Nephron (organoid): ENCODE measurements around the gene RAPGEF4.

Experiments used
- H3K27ac Mint-ChIP-seq, 3 experiments: 2 replicates each; pipeline ENCODE4 v1.8.0; 2020; ENCODE audit warnings: mixed read lengths in 3 of 3, mild to moderate bottlenecking in 2 of 3, moderate library complexity in 1 of 3
- H3K27me3 Mint-ChIP-seq: 2 replicates; pipeline ENCODE4 v1.8.0; 2021; ENCODE audit warnings: low read depth, mild to moderate bottlenecking, moderate library complexity, mixed read lengths
- H3K36me3 Mint-ChIP-seq: 2 replicates; pipeline ENCODE4 v1.8.0; 2020; ENCODE audit warnings: low read depth, mixed read lengths
- H3K4me1 Mint-ChIP-seq: 2 replicates; pipeline ENCODE4 v1.8.0; 2020; ENCODE audit warnings: mixed read lengths
- H3K4me3 Mint-ChIP-seq, 3 experiments: 2 replicates each; pipeline ENCODE4 v1.8.0; 2020; ENCODE audit warnings: mild to moderate bottlenecking in 3 of 3, mixed read lengths in 3 of 3, moderate library complexity in 2 of 3
- H3K9me3 Mint-ChIP-seq: 2 replicates; pipeline ENCODE4 v1.8.0; 2020; ENCODE audit warnings: mixed read lengths
- CTCF ChIP-seq, 3 experiments: fragments of 200-600 bp; sonication (generic); IDR thresholded peaks; one replicate each; pipeline ENCODE4 v1.5.0; 2021; ENCODE audit warnings: antibody characterized with exemption in 3 of 3; ENCODE audit not compliant: unreplicated experiment in 3 of 3

The RAPGEF4 gene

DNA sequence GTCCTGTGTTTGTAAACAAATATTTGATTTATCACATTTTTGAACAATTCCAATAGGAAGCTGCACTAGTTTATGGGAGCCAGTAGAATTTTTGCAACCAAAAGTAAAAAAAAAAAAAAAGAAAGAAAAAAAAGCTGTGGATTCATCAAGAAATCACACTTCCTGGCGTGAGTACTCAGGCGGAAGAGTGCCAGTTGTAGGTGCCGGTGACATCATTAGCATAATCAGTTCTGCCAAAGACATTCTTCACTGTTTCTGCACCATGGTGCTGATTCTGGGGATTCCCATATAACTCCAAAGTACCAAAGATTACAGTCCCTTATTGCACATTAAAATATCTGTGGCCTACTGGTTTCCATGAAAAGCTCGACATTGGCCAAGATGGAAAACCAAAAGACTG is 32.8 kb downstream of the RAPGEF4 start:
- Mint-ChIP-seq H3K27me3 (no peaks in the 10 kb centered on the region), H3K9me3 (no peaks in the 10 kb centered on the region), H3K4me3 (no peak overlapping the region), H3K27ac (no peak overlapping the region), H3K36me3 (no peaks in the 10 kb centered on the region), H3K4me1 (no peaks in the 10 kb centered on the region)
- TF ChIP-seq CTCF (IDR thresholded peaks at IDR 0.05; ENCODE audit: unreplicated experiment in 3 of 3): no peak

DNA sequence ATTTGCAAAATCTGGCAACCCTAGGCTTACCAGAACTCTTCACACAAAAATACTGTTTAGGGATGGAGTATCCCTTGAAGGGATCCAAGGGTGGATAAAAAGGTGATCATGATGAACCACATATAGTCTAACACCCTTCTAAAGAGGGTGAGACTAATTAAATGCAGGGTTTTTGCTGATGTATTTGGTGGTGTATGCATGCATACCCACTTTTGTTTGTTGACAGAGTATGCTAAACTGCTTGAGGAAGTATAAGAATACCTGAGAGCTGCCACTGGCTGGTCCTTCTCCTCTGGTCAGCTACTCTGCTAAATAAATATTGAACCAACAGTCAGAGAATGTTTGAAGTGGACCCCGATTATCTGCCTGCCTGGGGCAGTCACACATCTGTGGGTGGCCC is 34.2 kb downstream of the RAPGEF4 start:
- Mint-ChIP-seq H3K27me3 (no peaks in the 10 kb centered on the region), H3K9me3 (no peaks in the 10 kb centered on the region), H3K4me1 (no peaks in the 10 kb centered on the region)

DNA sequence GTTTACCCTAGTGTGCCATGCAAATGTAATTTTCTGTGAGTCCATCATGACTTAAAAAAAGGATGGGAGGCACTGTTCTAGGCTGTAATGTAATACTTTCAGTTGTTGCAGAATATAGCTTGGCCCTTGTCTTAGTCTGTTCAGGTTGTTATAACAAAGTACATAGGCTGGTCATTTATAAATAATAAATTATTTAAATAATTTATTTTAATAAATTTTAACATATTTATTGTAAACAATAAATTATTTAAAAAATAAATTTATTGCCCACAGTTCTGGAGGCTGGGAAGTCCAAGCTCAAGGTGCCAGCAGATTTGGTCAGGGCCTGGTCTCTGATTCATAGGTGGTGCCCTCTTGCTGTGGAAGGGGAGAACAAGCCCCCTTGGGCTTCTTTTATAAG is 35.2 kb downstream of the RAPGEF4 start:
- H3K9me3 Mint-ChIP-seq: no peaks in the 10 kb centered on the region
- H3K4me3 Mint-ChIP-seq: no peak overlapping the region
- no peak for TF ChIP-seq CTCF (IDR thresholded peaks at IDR 0.05; ENCODE audit: unreplicated experiment in 3 of 3)
- no peaks in the 10 kb centered on the region for H3K4me1 Mint-ChIP-seq
- H3K27ac Mint-ChIP-seq: no peak overlapping the region
- H3K36me3 Mint-ChIP-seq: no peaks in the 10 kb centered on the region
- no peaks in the 10 kb centered on the region for H3K27me3 Mint-ChIP-seq

More for the DNA sequence above, 34.2 kb downstream of the RAPGEF4 start:
- Mint-ChIP-seq H3K4me3 (no peak overlapping the region), H3K27ac (no peak overlapping the region), H3K36me3 (no peaks in the 10 kb centered on the region)
- no peak for TF ChIP-seq CTCF (IDR thresholded peaks at IDR 0.05; ENCODE audit: unreplicated experiment in 3 of 3)

GRCh38 chr2:172772633-172773032 is 37.0 kb downstream of the RAPGEF4 start:
- Mint-ChIP-seq H3K4me1 (no peaks in the 10 kb centered on the region), H3K4me3 (no peak overlapping the region), H3K27ac (no peak overlapping the region), H3K36me3 (peaks cover 3% of the 10 kb centered on the region), H3K9me3 (no peaks in the 10 kb centered on the region), H3K27me3 (no peaks in the 10 kb centered on the region)
- no peak for TF ChIP-seq CTCF (IDR thresholded peaks at IDR 0.05; ENCODE audit: unreplicated experiment in 3 of 3)

DNA sequence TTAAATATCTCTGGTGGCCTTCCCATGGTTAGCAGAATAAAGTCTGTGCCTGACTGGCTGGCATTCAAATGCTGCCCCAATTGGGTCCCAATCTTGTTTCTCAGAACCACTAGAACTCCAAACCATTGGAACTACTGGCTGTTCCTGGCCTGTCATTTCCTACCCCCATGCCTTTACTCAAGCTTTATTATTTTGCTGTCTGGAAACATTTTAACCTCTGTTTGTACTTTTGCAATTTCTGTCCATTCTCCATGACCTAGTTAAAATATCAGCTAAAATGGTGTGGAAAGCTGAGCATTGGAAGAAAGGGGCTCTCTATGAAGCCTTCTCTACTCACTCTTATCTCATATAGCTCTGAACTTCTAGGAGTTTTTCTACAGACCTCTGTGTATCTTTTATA is 38.7 kb downstream of the RAPGEF4 start:
- H3K9me3 Mint-ChIP-seq: no peaks in the 10 kb centered on the region
- no peak overlapping the region for H3K4me3 Mint-ChIP-seq
- H3K4me1 Mint-ChIP-seq: no peaks in the 10 kb centered on the region
- no peak for TF ChIP-seq CTCF (IDR thresholded peaks at IDR 0.05; ENCODE audit: unreplicated experiment in 3 of 3)
- no peaks in the 10 kb centered on the region for H3K27me3 Mint-ChIP-seq
- no peak overlapping the region for H3K27ac Mint-ChIP-seq
- peaks cover 3% of the 10 kb centered on the region for H3K36me3 Mint-ChIP-seq

GRCh38 chr2:172775319-172775718 is 39.7 kb downstream of the RAPGEF4 start:
- no peak overlapping the region for H3K4me3 Mint-ChIP-seq
- H3K27ac Mint-ChIP-seq: no peak overlapping the region
- no peaks in the 10 kb centered on the region for H3K9me3 Mint-ChIP-seq
- H3K27me3 Mint-ChIP-seq: no peaks in the 10 kb centered on the region
- peaks cover 3% of the 10 kb centered on the region for H3K36me3 Mint-ChIP-seq
- no peaks in the 10 kb centered on the region for H3K4me1 Mint-ChIP-seq
- no peak for TF ChIP-seq CTCF (IDR thresholded peaks at IDR 0.05; ENCODE audit: unreplicated experiment in 3 of 3)
